NOMO-1 treated with DMSO at 0.1 percent for 48 hours (cell line): ENCODE measurements around the gene TMEM245.
"Not testable (repeated sequence)": the region's sequence is repeated elsewhere in the genome, so short reads cannot be mapped to it uniquely, and the experiment has no call there.

Source experiments
- DNase-seq: peaks from one replicate; lab custom pipeline; 2025; ENCODE audit not compliant: unreplicated experiment; lab: John Stamatoyannopoulos, UW

The TMEM245 gene

GRCh38 chr9:109003116-109003515, 116.6 kb downstream of the TMEM245 start:
- DNase-seq = no peak

- DNase-seq = no peak
These were observed 117.6 kb downstream of the TMEM245 start for GRCh38 chr9:109002141-109002540.

GRCh38 chr9:109001275-109001676, 118.5 kb downstream of the TMEM245 start:
- DNase-seq = no peak

- peak; percentile 32 for DNase-seq
These were observed 122.6 kb downstream of the TMEM245 start for GRCh38 chr9:108997112-108997511.

- peak; percentile 62 for DNase-seq
These were observed 123.1 kb downstream of the TMEM245 start for GRCh38 chr9:108996643-108997042.

GRCh38 chr9:108994695-108995094, 125.1 kb downstream of the TMEM245 start:
- peak; percentile 68 for DNase-seq

GRCh38 chr9:108991479-108991878, 128.3 kb downstream of the TMEM245 start:
- no peak for DNase-seq

GRCh38 chr9:108983885-108984284, 135.9 kb downstream of the TMEM245 start:
- DNase-seq = no peak

- DNase-seq = no peak
These were observed 138.9 kb downstream of the TMEM245 start for GRCh38 chr9:108980893-108981292.

- no peak for DNase-seq
These were observed 141.5 kb downstream of the TMEM245 start for GRCh38 chr9:108978205-108978604.

- no peak for DNase-seq
These were observed 145.9 kb downstream of the TMEM245 start for GRCh38 chr9:108973895-108974294.

GRCh38 chr9:108972626-108973209, 147.0 kb downstream of the TMEM245 start:
- DNase-seq = no peak

GRCh38 chr9:108972186-108972585, 147.6 kb downstream of the TMEM245 start:
- DNase-seq = no peak

GRCh38 chr9:108971392-108971791, 148.4 kb downstream of the TMEM245 start:
- DNase-seq = not testable (repeated sequence)

- no peak for DNase-seq
These were observed 151.8 kb downstream of the TMEM245 start for GRCh38 chr9:108967916-108968315.
